GM12874 (cell line): ENCODE results near the gene LDLRAD4.

Source experiments
- CTCF ChIP-seq: IDR thresholded peaks from 2 replicates; pipeline ENCODE4 v1.5.1; 2011; ENCODE audit warnings: low read depth, mild to moderate bottlenecking, control low read depth, low read length, moderate library complexity; ENCODE audit not compliant: insufficient read depth

The LDLRAD4 gene

GRCh38 chr18:13570856-13571495, 352.4 kb downstream of the LDLRAD4 start:
- no peak for TF ChIP-seq CTCF

GRCh38 chr18:13572148-13572547, 353.6 kb downstream of the LDLRAD4 start:
- no peak for TF ChIP-seq CTCF

GRCh38 chr18:13572721-13573120, 354.2 kb downstream of the LDLRAD4 start:
- no peak for TF ChIP-seq CTCF

GRCh38 chr18:13573750-13574149, 355.2 kb downstream of the LDLRAD4 start:
- no peak for TF ChIP-seq CTCF

- no peak for TF ChIP-seq CTCF
These were observed 355.8 kb downstream of the LDLRAD4 start for GRCh38 chr18:13574355-13574754.

- TF ChIP-seq CTCF = no peak
These were observed 356.2 kb downstream of the LDLRAD4 start for GRCh38 chr18:13574761-13575160.

- no peak for TF ChIP-seq CTCF
These were observed 358.0 kb downstream of the LDLRAD4 start for GRCh38 chr18:13576598-13576997.
